ENCODE data around the gene ITGA3.

ITGA3 gene

DNA sequence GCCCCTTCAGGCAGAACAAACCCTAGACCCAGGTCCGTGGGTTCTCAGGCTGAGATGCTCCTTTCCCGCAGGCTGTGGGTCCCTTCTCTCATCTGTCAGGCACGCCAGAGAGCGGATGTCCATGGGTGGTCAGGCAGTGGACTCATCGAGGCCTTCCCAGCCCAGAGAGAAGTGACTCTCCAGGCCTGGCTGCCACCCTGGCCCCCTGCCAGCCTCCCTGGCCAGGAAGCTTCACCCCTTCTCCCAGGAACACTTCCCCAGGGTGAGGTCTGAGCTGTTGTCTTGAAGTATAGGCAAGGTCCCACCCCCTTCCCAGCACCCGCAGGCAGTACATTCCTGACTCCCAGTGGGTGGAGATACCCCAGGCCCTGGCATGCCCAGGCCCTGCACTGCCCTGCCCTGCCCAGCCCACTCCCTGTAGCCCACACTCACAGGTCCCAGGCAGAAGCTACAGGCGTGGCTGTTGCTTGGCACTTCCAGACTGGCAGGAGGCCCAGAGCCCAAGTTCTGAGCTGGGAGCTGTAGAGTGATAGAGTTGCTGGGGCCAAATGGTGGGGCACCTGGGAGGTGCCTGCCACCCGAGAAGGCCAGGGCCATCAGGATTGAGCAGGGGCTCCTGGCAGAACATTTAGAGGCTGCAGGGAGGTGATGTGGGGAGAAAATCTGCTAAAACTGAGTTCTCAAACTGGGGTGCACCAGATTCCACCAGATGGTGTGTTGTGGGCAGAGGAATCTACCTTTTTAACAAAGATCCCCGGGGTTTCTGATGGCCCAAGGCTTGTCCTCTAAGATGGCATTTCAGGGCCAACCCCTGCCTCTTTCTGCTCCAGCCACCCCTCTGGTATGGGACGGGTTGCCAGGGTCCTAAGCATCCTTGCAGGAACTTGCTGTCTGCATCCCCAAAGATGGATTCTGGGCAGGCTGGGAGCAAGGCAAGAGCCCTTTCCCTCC, 6.7 kb downstream of the ITGA3 start:
- no peak overlapping the region for H3K4me3 ChIP-seq (ENCODE audit: low read length, poor library complexity, severe bottlenecking)
- peaks cover 5% of the 10 kb centered on the region for H4K20me1 ChIP-seq (ENCODE audit: insufficient read depth, low read length, poor library complexity, severe bottlenecking)
- H3K4me2 ChIP-seq (ENCODE audit: low read depth, low read length, poor library complexity, severe bottlenecking), result no peak overlapping the region
- no peaks in the 10 kb centered on the region for H3K9me2 ChIP-seq (replicated peaks; ENCODE audit: low read depth, low read length)
- H3K9me3 ChIP-seq (ENCODE audit: insufficient read depth, low read depth, low read length), result no peaks in the 10 kb centered on the region
- no peaks in the 10 kb centered on the region for H3K27me3 ChIP-seq (ENCODE audit: insufficient read depth, low read length, poor library complexity, severe bottlenecking)
- H3K36me3 ChIP-seq (ENCODE audit: insufficient read depth, low read length), result no peaks in the 10 kb centered on the region
- no peak for TF ChIP-seq EZH2phosphoT487 (IDR thresholded peaks at IDR 0.05; ENCODE audit: borderline replicate concordance)
- TF ChIP-seq, protein P1, sequence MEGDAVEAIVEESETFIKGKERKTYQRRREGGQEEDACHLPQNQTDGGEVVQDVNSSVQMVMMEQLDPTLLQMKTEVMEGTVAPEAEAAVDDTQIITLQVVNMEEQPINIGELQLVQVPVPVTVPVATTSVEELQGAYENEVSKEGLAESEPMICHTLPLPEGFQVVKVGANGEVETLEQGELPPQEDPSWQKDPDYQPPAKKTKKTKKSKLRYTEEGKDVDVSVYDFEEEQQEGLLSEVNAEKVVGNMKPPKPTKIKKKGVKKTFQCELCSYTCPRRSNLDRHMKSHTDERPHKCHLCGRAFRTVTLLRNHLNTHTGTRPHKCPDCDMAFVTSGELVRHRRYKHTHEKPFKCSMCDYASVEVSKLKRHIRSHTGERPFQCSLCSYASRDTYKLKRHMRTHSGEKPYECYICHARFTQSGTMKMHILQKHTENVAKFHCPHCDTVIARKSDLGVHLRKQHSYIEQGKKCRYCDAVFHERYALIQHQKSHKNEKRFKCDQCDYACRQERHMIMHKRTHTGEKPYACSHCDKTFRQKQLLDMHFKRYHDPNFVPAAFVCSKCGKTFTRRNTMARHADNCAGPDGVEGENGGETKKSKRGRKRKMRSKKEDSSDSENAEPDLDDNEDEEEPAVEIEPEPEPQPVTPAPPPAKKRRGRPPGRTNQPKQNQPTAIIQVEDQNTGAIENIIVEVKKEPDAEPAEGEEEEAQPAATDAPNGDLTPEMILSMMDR (conservative IDR thresholded peaks at IDR 0.05; ENCODE audit: low read length), result no peak
- no peaks in the 10 kb centered on the region for H3F3A ChIP-seq (ENCODE audit: low read depth)
- H3K4me1 ChIP-seq (ENCODE audit: insufficient read depth, low read length, poor library complexity, severe bottlenecking), result peaks cover 23% of the 10 kb centered on the region
- H2AFZ ChIP-seq (ENCODE audit: low read length), result no peak overlapping the region
- H3K9ac ChIP-seq (ENCODE audit: low read depth, low read length, poor library complexity, severe bottlenecking), result no peak overlapping the region
- peaks cover 8% of the 10 kb centered on the region; the same call in 1 of the 2 replicates for H3K79me2 ChIP-seq (ENCODE audit: insufficient read depth, low read length)

DNA sequence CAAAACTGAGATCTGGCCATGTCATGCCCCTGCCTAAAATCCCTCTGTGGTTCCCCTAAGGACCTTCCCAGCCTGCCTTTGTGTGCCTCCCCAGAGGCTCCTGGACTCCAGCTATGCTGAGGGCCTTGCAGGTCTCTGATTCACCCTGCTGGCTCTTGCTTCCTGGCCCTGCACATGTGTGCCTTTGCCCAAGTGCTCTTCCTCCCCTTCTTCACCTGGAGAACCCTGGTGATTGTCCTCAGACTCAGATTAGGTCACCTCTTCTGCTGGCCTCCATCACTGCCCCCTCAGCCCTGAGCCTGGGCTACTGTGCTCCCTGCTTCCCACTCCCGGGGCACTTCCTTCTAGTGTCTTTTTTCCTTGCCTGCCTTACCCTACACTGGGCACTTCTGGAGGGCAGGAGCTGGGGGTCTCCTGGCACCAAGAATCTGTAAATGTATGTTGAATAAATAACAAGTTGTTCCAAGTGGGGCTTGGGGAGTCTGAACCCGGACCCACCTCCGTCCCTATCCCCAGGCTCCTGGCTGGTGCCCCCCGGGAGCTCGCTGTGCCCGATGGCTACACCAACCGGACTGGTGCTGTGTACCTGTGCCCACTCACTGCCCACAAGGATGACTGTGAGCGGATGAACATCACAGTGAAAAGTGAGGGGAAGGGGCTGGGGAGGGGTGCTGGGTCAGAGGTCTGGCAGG, 7.8 kb downstream of the ITGA3 start:
- no peaks in the 10 kb centered on the region for H4K20me1 ChIP-seq (ENCODE audit: insufficient read depth, low read length, poor library complexity, severe bottlenecking)
- H3K9me2 ChIP-seq (replicated peaks; ENCODE audit: low read depth, low read length), result no peaks in the 10 kb centered on the region
- no peaks in the 10 kb centered on the region for H3K9me3 ChIP-seq (ENCODE audit: insufficient read depth, low read depth, low read length)
- no peak overlapping the region for H2AFZ ChIP-seq (ENCODE audit: low read length)
- no peak overlapping the region for H3K9ac ChIP-seq (ENCODE audit: low read depth, low read length, poor library complexity, severe bottlenecking)
- H3K4me1 ChIP-seq (ENCODE audit: insufficient read depth, low read length, poor library complexity, severe bottlenecking), result peaks cover 12% of the 10 kb centered on the region
- H3K27me3 ChIP-seq (ENCODE audit: insufficient read depth, low read length, poor library complexity, severe bottlenecking), result no peaks in the 10 kb centered on the region
- H3F3A ChIP-seq (ENCODE audit: low read depth), result no peaks in the 10 kb centered on the region
- no peaks in the 10 kb centered on the region for H3K36me3 ChIP-seq (ENCODE audit: insufficient read depth, low read length)
- no peak overlapping the region for H3K4me3 ChIP-seq (ENCODE audit: low read length, poor library complexity, severe bottlenecking)
- H3K4me2 ChIP-seq (ENCODE audit: low read depth, low read length, poor library complexity, severe bottlenecking), result no peak overlapping the region
- TF ChIP-seq, protein P1 (conservative IDR thresholded peaks at IDR 0.05; ENCODE audit: low read length), result no peak
- TF ChIP-seq EZH2phosphoT487 (IDR thresholded peaks at IDR 0.05; ENCODE audit: borderline replicate concordance), result no peak
- no peaks in the 10 kb centered on the region for H3K79me2 ChIP-seq (ENCODE audit: insufficient read depth, low read length)

DNA sequence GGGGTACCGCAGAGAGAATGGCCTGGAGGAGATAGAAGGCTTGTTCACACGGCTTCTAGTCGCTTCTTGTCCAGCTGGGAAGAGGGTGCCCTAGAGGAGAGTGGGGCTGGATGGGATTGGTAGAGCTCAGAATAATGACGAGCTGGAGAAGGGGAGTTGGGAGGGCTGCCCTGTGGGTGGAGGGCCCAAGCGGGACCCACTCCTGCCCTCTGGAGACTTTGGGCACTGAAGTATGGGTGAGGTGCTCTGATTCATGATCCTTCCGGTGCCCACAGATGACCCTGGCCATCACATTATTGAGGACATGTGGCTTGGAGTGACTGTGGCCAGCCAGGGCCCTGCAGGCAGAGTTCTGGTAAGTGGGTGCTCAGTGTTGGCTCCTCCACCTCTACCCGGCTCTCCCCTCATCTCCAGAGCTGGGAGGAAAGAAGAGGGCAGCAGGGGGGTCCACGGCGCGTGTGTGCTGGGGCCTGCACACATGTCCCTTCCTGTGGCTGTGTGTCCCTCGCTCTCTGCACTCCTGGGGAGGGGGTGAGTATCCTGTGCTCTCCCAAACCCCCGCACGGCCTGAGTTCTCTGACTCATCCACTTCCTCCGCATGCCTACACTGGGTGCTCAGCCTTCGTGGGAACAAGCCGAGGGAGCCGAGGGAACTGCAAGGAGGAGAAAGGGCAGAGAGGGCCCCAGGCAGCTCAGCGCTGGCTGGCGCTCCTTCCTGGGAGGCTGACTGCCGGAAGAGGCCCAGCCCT, 8.5 kb downstream of the ITGA3 start:
- Histone ChIP-seq H3K9ac (ENCODE audit: low read depth, low read length, poor library complexity, severe bottlenecking) (no peak overlapping the region), H3F3A (ENCODE audit: low read depth) (no peaks in the 10 kb centered on the region), H2AFZ (ENCODE audit: low read length) (no peak overlapping the region), H3K27me3 (ENCODE audit: insufficient read depth, low read length, poor library complexity, severe bottlenecking) (no peaks in the 10 kb centered on the region), H3K79me2 (ENCODE audit: insufficient read depth, low read length) (no peaks in the 10 kb centered on the region), H3K4me2 (ENCODE audit: low read depth, low read length, poor library complexity, severe bottlenecking) (no peak overlapping the region), H3K9me2 (replicated peaks; ENCODE audit: low read depth, low read length) (no peaks in the 10 kb centered on the region), H3K4me3 (ENCODE audit: low read length, poor library complexity, severe bottlenecking) (no peak overlapping the region), H4K20me1 (ENCODE audit: insufficient read depth, low read length, poor library complexity, severe bottlenecking) (no peaks in the 10 kb centered on the region), H3K9me3 (ENCODE audit: insufficient read depth, low read depth, low read length) (no peaks in the 10 kb centered on the region), H3K4me1 (ENCODE audit: insufficient read depth, low read length, poor library complexity, severe bottlenecking) (peaks cover 6% of the 10 kb centered on the region), H3K36me3 (ENCODE audit: insufficient read depth, low read length) (no peaks in the 10 kb centered on the region)
- no peak for TF ChIP-seq EZH2phosphoT487 (IDR thresholded peaks at IDR 0.05; ENCODE audit: borderline replicate concordance)
- TF ChIP-seq, protein P1 (conservative IDR thresholded peaks at IDR 0.05; ENCODE audit: low read length), result no peak
